Activated naive CD4-positive, alpha-beta T cell treated with anti-CD3 and anti-CD28 coated beads for 36 hours (primary cell): ENCODE results near the gene EVPL. TPM values are rescaled to one million over a fixed set of nuclear protein-coding genes. Genes with fewer than 3 reads are reported as not detected.
"Not testable (repeated sequence)": the region's sequence is repeated elsewhere in the genome, so short reads cannot be mapped to it uniquely, and the experiment has no call there.

Experiments
- CTCF ChIA-PET: fragments of 350-600 bp; sonication (Branson Sonifier 250); formaldehyde crosslinking; loops from one replicate; lab custom pipeline; 2021; ENCODE audit warnings: antibody characterized with exemption; lab: Charles Lee
- DNase-seq: peaks from one replicate; pipeline ENCODE4 v3.0.0-alpha.2; 2020
- H3K27ac Mint-ChIP-seq: one replicate; pipeline ENCODE4 v1.8.0; 2021; ENCODE audit warnings: mild to moderate bottlenecking, mixed read lengths
- H3K27me3 Mint-ChIP-seq: one replicate; pipeline ENCODE4 v1.8.0; 2021; ENCODE audit warnings: low read depth, mixed read lengths
- H3K36me3 Mint-ChIP-seq: one replicate; pipeline ENCODE4 v1.8.0; 2021; ENCODE audit warnings: low read depth, mixed read lengths
- H3K4me1 Mint-ChIP-seq: one replicate; pipeline ENCODE4 v1.8.0; 2021; ENCODE audit warnings: low read depth, mixed read lengths
- H3K4me3 Mint-ChIP-seq: one replicate; pipeline ENCODE4 v1.8.0; 2021; ENCODE audit warnings: mild to moderate bottlenecking, moderate library complexity, mixed read lengths
- H3K9me3 Mint-ChIP-seq: one replicate; pipeline ENCODE4 v1.8.0; 2021; ENCODE audit warnings: mixed read lengths
- intact Hi-C: fragments of 100-400 bp; cut with micrococcal nuclease; formaldehyde crosslinking; loops from one replicate; pipeline ENCODE4 v1.15.1; 2023
- total RNA-seq, 2 experiments: library from RNA; stranded (reverse); gene quantifications; one replicate each; pipeline ENCODE4 v1.2.3, GENCODE V29; 2021

EVPL gene
- under 1 TPM in 1 of 2 experiments, not detected in 1; 0.14 TPM for total RNA-seq

GRCh38 chr17:76027159-76027839 lies at the start of gene EVPL:
Gene EVPL, minus strand, starts transcription at chr17:76027306. Its CDS starts 108 bp downstream, at chr17:76027198.
- intact Hi-C loops, result no loop called here
- no peak for DNase-seq
- H3K4me1 Mint-ChIP-seq, result peaks cover 23% of the 10 kb centered on the region
- no peaks in the 10 kb centered on the region for H3K36me3 Mint-ChIP-seq
- no peak within 1 kb of the TSS for H3K4me3 Mint-ChIP-seq
- no peaks in the 10 kb centered on the region for H3K27me3 Mint-ChIP-seq
- no peaks in the 10 kb centered on the region for H3K9me3 Mint-ChIP-seq
- CTCF ChIA-PET, result interaction anchor here (1.3 kb wide), 1 partner anchor 13 kb away, joined by 5 read pairs; no protein-coding TSS in a partner anchor
- no peak within 1 kb of the TSS for H3K27ac Mint-ChIP-seq

GRCh38 chr17:76076146-76076764 lies 49.1 kb upstream of the EVPL start:
- no peak for DNase-seq
- Mint-ChIP-seq H3K9me3 (no peaks in the 10 kb centered on the region), H3K27me3 (peaks cover 53% of the 10 kb centered on the region), H3K4me1 (peaks cover 55% of the 10 kb centered on the region), H3K27ac (no peak overlapping the region), H3K36me3 (no peaks in the 10 kb centered on the region), H3K4me3 (peak overlapping the region; percentile 63)
- CTCF ChIA-PET, result interaction anchor here (1.5 kb wide), 2 partner anchors 21 to 62 kb away, joined by 3 to 4 read pairs; no protein-coding TSS in a partner anchor
- intact Hi-C loops, result no loop called here

- H3K36me3 Mint-ChIP-seq, result no peaks in the 10 kb centered on the region
- intact Hi-C loops, result loop anchor here (1.0 kb wide), 1 partner anchor 61 kb away; no protein-coding TSS in a partner anchor
- H3K27ac Mint-ChIP-seq, result no peak overlapping the region
- peaks cover 53% of the 10 kb centered on the region for H3K27me3 Mint-ChIP-seq
- CTCF ChIA-PET, result interaction anchor here (1.5 kb wide), 2 partner anchors 20 to 61 kb away, joined by 3 to 4 read pairs; no protein-coding TSS in a partner anchor
- H3K4me1 Mint-ChIP-seq, result peaks cover 61% of the 10 kb centered on the region
- peak overlapping the region; percentile 53 for H3K4me3 Mint-ChIP-seq
- H3K9me3 Mint-ChIP-seq, result no peaks in the 10 kb centered on the region
- DNase-seq, result peak; percentile 50
Observed at GRCh38 chr17:76075364-76076145, 48.4 kb upstream of the EVPL start.

GRCh38 chr17:76074390-76075363 lies 47.6 kb upstream of the EVPL start, which contains the start of gene GALR2:
Gene GALR2, plus strand, starts transcription at chr17:76074781. Its CDS starts 103 bp downstream, at chr17:76074884.
- no peaks in the 10 kb centered on the region for H3K9me3 Mint-ChIP-seq
- H3K4me1 Mint-ChIP-seq, result peaks cover 63% of the 10 kb centered on the region
- peaks cover 2% of the 10 kb centered on the region for H3K36me3 Mint-ChIP-seq
- peaks cover 53% of the 10 kb centered on the region for H3K27me3 Mint-ChIP-seq
- H3K27ac Mint-ChIP-seq, result no peak within 1 kb of the TSS
- intact Hi-C loops, result loop anchor here (1.0 to 5.0 kb wide), 2 partner anchors 60 to 297 kb away; a partner anchor contains a TSS
- no peak for DNase-seq
- CTCF ChIA-PET, result interaction anchor here (1.5 kb wide), 1 partner anchor 60 kb away, joined by 3 read pairs; no protein-coding TSS in a partner anchor
- H3K4me3 Mint-ChIP-seq, result peak within 1 kb of the TSS; percentile 53

GRCh38 chr17:76072148-76072858 lies 45.2 kb upstream of the EVPL start, which contains the start of gene SRP68:
Gene SRP68, minus strand, starts transcription at chr17:76072517. Its CDS starts 26 bp downstream, at chr17:76072491.
- Mint-ChIP-seq H3K27ac (peak within 1 kb of the TSS; percentile 98), H3K4me1 (peaks cover 49% of the 10 kb centered on the region), H3K36me3 (peaks cover 13% of the 10 kb centered on the region), H3K27me3 (peaks cover 33% of the 10 kb centered on the region), H3K4me3 (peak within 1 kb of the TSS; percentile 95), H3K9me3 (no peaks in the 10 kb centered on the region)
- CTCF ChIA-PET, result interaction anchor here (0.8 to 1.3 kb wide), 3 partner anchors 43 to 110 kb away, joined by 3 to 7 read pairs (median 5); no protein-coding TSS in a partner anchor
- peak; percentile 86 for DNase-seq
- intact Hi-C loops, result loop anchor here (5.0 kb wide), 1 partner anchor 295 kb away; a partner anchor contains a TSS

- H3K4me1 Mint-ChIP-seq, result peaks cover 43% of the 10 kb centered on the region
- DNase-seq, result peak; percentile 56
- peak overlapping the region; percentile 95 for H3K4me3 Mint-ChIP-seq
- CTCF ChIA-PET, result interaction anchor here (0.8 to 1.3 kb wide), 4 partner anchors 9 to 110 kb away, joined by 3 to 7 read pairs (median 4); no protein-coding TSS in a partner anchor
- H3K36me3 Mint-ChIP-seq, result peaks cover 18% of the 10 kb centered on the region
- H3K9me3 Mint-ChIP-seq, result no peaks in the 10 kb centered on the region
- intact Hi-C loops, result loop anchor here (1.0 to 5.0 kb wide), 7 partner anchors 8 to 294 kb away; partner anchors contain the start of genes EXOC7 and UBALD2
- H3K27me3 Mint-ChIP-seq, result peaks cover 28% of the 10 kb centered on the region
- peak overlapping the region; percentile 98 for H3K27ac Mint-ChIP-seq
Observed at GRCh38 chr17:76071531-76072147, 44.5 kb upstream of the EVPL start.

GRCh38 chr17:76065775-76066174 lies 38.7 kb upstream of the EVPL start:
- H3K9me3 Mint-ChIP-seq, result no peaks in the 10 kb centered on the region
- H3K4me1 Mint-ChIP-seq, result peaks cover 30% of the 10 kb centered on the region
- H3K4me3 Mint-ChIP-seq, result no peak overlapping the region
- H3K27ac Mint-ChIP-seq, result no peak overlapping the region
- no peak for DNase-seq
- intact Hi-C loops, result no loop called here
- CTCF ChIA-PET, result interaction anchor here (0.5 to 1.0 kb wide), 2 partner anchors 12 to 649 kb away, joined by 3 to 6 read pairs; no protein-coding TSS in a partner anchor
- no peaks in the 10 kb centered on the region for H3K27me3 Mint-ChIP-seq
- peaks cover 50% of the 10 kb centered on the region for H3K36me3 Mint-ChIP-seq

GRCh38 chr17:76063875-76064546 lies 36.9 kb upstream of the EVPL start:
- Mint-ChIP-seq H3K36me3 (peaks cover 57% of the 10 kb centered on the region), H3K27ac (peak overlapping the region; percentile 79), H3K4me3 (peak overlapping the region; percentile 52), H3K4me1 (peaks cover 23% of the 10 kb centered on the region), H3K9me3 (no peaks in the 10 kb centered on the region), H3K27me3 (no peaks in the 10 kb centered on the region)
- peak; percentile 73 for DNase-seq
- CTCF ChIA-PET, result interaction anchor here (0.6 to 2.5 kb wide), 4 partner anchors 50 to 161 kb away, joined by 3 to 15 read pairs (median 3); no protein-coding TSS in a partner anchor
- intact Hi-C loops, result loop anchor here (1.0 kb wide), 1 partner anchor 7 kb away; no protein-coding TSS in a partner anchor

GRCh38 chr17:76058264-76058663 lies 31.2 kb upstream of the EVPL start:
- CTCF ChIA-PET, result interaction anchor here (0.6 to 0.7 kb wide), 3 partner anchors 9 to 39 kb away, joined by 3 to 4 read pairs (median 3); no protein-coding TSS in a partner anchor
- not testable (repeated sequence) for H3K27ac Mint-ChIP-seq, H3K27me3 Mint-ChIP-seq

More at GRCh38 chr17:76058264-76058663, 31.2 kb upstream of the EVPL start:
- H3K9me3 Mint-ChIP-seq, intact Hi-C loops, H3K4me3 Mint-ChIP-seq, DNase-seq: not testable (repeated sequence)
- Mint-ChIP-seq H3K4me1 (peaks cover 12% of the 10 kb centered on the region), H3K36me3 (peaks cover 43% of the 10 kb centered on the region)
